GM12891 (cell line): Measurements from ENCODE around the gene KRR1.

Source experiments
- POLR2A ChIP-seq: IDR thresholded peaks from 2 replicates; pipeline ENCODE4 v1.6.1; 2011; ENCODE audit warnings: low read depth, low read length, control low read depth
- POLR2AphosphoS5 ChIP-seq: IDR thresholded peaks from 2 replicates; pipeline ENCODE4 v1.6.1; 2011; ENCODE audit warnings: low read depth, low read length, control low read depth
- SPI1 ChIP-seq: IDR thresholded peaks from 2 replicates; pipeline ENCODE4 v1.6.1; 2011; ENCODE audit warnings: low read depth, low read length, control low read depth
- TAF1 ChIP-seq: IDR thresholded peaks from 2 replicates; pipeline ENCODE4 v1.6.1; 2011; ENCODE audit warnings: low read depth, low read length, control low read depth

- no peak for TF ChIP-seq SPI1
- no peak for TF ChIP-seq POLR2A
- TF ChIP-seq POLR2AphosphoS5, result no peak
- TF ChIP-seq TAF1, result no peak
Measured at GRCh38 chr12:75476071-75476470, 35.3 kb downstream of the KRR1 start.
